DOHH2 (cell line): ENCODE measurements around the gene ZNF48.

Experiments
- CTCF ChIP-seq: fragments of 200-600 bp; sonication (generic); IDR thresholded peaks from one replicate; pipeline ENCODE4 v1.5.1; 2014; ENCODE audit warnings: antibody characterized with exemption, mild to moderate bottlenecking, low read depth, low read length; ENCODE audit not compliant: poor library complexity, severe bottlenecking
- EZH2phosphoT487 ChIP-seq: fragments of 200-600 bp; sonication (generic); IDR thresholded peaks from 2 replicates; pipeline ENCODE4 v1.6.1; 2017; ENCODE audit warnings: borderline replicate concordance, mild to moderate bottlenecking, antibody characterized with exemption, low read length, moderate library complexity, mixed read lengths

- TF ChIP-seq CTCF (no peak), EZH2phosphoT487 (no peak)
Measured at GRCh38 chr16:30398661-30399434, 3.6 kb downstream of the ZNF48 start.
